HG03558 (cell line): Measurements from ENCODE around the gene FFAR3.

Experiments used
- ATAC-seq: cut with Tn5 transposase; IDR thresholded peaks from one replicate; pipeline ENCODE4 v1.9.1; 2021; ENCODE audit warnings: moderate number of reproducible peaks; ENCODE audit not compliant: unreplicated experiment; ENCODE audit errors: extremely low read depth

Gene FFAR3

GRCh38 chr19:35329323-35329722 is 28.9 kb upstream of the FFAR3 start:
- ATAC-seq, result no peak

GRCh38 chr19:35330475-35330874 is 27.8 kb upstream of the FFAR3 start:
- ATAC-seq, result peak; percentile 27

DNA sequence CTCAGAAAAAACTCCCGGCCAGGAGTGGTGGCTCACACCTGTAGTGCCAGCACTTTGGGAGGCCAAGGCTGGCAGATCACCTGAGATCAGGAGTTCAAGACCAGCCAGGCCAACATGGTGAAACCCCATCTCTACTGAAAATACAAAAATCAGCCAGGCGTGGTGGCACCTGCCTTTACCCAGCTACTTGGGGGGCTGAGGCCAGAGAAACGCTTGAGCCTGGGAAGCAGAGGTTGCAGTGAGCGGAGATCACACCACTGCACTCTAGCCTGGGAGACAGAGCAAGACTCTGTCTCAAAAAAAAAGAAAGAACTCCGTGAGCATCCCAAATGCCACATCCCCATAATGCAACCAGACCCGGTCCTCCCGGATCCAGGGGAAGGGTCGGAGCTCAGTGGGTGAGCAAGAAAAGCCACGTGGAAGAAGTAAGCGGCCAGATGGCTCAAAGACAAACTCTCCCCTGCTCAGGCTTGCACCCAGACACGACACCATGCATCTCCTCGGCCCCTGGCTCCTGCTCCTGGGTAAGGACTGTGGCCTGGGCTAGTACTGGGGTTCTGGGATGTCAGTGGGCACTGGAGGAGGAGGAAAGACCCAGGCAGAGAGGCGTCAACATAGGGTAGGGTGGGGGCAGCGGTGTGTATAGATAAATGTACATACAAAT is 26.6 kb upstream of the FFAR3 start:
- ATAC-seq, result no peak

DNA sequence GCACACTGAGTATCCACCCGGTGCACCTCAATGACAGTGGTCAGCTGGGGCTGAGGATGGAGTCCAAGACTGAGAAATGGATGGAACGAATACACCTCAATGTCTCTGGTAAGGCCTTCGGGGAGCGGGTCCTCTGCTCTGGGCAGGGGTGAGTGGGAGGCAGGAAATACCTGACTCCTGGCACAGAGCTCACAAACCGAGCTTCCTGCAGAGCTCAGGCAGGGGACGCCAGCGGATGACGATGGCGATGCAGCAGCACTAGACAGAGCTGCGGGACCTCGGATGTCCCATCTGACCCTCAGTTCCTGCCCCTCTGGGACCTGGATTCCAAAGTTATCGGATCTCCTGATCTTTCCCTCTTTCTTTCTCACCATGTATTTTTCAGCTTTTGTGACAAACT is 25.4 kb upstream of the FFAR3 start:
- no peak for ATAC-seq

DNA sequence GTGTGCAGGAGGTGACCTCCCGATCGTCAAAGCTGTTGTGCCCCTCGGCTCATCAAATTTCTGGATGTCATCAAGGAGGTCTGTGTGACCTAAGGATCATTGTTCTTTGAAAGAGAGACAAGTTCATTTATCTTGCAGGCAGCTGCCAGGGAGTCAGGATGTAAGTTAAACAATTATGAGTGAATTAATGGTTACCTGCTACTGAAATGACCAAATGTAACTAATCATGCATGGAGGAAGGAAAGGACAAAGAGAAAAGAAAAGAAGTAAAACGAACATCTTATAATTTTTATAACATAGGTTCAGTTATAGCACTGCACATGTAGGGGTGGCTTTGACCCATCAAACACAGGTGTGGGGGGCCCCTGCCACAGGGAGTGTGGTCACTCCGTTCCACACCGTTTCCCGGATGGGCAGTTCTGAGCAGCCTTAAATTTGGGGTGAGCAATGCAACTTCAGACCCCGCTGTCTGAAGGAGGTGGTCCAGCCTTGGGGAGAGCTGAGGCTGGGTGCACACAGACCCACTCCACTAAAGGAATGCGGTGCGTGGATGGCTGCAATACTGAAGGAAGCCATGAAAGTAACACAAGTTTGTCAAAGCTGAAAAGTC is 24.0 kb upstream of the FFAR3 start:
- no peak for ATAC-seq

GRCh38 chr19:35336166-35336955 is 21.9 kb upstream of the FFAR3 start:
- no peak for ATAC-seq

DNA sequence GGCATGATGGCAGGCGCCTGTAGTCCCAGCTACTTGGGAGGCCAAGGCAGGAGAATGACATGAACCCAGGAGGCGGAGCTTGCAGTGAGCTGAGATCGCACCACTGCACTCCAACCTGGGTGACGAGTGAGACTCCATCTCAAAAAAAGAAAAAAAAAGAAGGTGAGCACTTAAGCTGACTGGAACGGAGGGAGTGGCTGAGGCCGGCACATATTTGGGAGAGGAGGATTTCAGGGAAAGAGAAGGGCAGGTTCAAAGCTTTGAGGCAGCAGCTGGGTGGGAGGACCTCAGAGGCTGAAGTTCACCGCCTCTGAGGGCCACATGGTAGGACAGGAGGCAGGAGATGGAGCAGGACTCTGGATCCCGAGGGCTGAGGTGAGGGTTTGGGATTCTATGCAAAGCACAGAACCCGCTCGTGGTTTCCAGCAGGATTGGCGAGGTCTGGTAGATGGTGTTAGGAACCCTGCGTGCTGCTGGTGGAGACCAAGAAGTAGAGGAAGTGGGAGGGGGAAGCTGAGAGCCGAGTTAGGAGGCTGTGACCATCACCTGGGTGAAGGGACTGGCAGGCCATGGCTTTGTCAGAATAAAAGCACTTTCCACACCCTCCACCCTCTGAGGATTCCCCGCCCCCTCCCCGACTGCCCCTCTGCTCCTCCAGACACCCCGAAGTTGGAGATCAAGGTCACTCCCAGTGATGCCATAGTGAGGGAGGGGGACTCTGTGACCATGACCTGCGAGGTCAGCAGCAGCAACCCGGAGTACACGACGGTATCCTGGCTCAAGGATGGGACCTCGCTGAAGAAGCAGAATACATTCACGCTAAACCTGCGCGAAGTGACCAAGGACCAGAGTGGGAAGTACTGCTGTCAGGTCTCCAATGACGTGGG is 20.9 kb upstream of the FFAR3 start:
- ATAC-seq, result no peak

GRCh38 chr19:35337984-35338296 is 20.3 kb upstream of the FFAR3 start:
- no peak for ATAC-seq

- no peak for ATAC-seq
Observed at GRCh38 chr19:35340431-35340830, 17.8 kb upstream of the FFAR3 start.

DNA sequence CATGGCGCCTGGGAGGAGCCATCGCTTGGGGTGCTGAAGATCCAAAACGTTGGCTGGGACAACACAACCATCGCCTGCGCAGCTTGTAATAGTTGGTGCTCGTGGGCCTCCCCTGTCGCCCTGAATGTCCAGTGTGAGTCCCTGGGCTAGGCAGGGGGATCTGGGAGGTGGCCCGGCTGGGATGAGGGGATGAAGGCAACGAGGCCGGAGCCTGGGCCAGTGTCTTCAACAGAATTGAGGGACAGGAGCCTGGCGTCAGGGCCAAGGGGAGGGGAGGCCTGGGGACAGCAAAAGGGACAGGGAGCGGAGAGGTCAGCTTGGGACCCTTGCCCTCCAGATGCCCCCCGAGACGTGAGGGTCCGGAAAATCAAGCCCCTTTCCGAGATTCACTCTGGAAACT is 17.3 kb upstream of the FFAR3 start:
- no peak for ATAC-seq

GRCh38 chr19:35341565-35342225 is 16.6 kb upstream of the FFAR3 start:
- ATAC-seq, result no peak

GRCh38 chr19:35342430-35342829 is 15.8 kb upstream of the FFAR3 start:
- ATAC-seq, result no peak

DNA sequence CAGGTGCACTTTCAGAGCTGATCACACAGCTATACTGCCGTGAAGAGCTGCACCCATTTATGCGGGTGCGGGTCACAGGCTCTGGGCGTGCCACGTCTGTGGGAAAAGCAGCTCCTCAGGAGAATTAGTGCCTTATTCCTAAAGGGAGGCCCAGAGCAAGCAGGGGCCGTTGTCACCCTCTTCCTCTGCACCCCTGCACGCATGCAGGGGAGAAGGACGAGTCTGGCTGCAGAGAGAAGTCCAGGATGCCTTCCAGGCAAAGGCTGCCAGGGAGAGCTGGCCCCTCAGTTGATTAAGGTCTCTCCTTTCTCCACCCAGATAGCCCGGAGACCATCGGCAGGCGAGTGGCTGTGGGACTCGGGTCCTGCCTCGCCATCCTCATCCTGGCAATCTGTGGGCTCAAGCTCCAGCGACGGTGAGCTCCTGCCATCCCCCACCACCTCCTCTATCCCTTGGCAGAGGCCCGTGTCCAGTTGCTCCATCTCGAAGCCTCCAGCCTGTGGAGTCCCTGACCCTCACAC is 13.7 kb upstream of the FFAR3 start:
- ATAC-seq, result no peak

DNA sequence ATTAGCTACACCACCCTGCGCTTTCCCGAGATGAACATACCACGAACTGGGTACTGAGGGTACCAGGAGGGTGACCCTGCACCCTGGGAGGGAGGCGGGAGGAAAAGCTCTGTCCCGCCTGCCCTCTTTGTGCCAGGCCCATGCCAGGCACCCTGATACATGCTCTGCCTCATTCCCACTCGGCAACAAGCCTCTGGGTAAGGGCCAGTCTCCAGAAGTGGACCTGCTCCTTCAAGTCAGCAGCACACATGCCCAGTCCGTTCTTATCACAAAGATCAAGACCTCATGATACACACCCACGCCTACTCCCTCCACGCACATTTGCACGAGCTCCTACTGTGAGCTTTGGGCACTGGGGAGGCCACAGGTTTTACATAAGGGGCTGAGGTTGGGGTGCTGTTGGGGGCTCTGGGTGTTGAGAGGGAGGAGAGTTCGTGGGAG is 12.6 kb upstream of the FFAR3 start:
- no peak for ATAC-seq

- ATAC-seq, result no peak
Observed at GRCh38 chr19:35346193-35347052, 11.8 kb upstream of the FFAR3 start.

GRCh38 chr19:35347171-35347929 is 10.9 kb upstream of the FFAR3 start, which contains the start of gene FFAR1:
TSS of gene FFAR1 (plus strand) at chr19:35347902. CDS start at chr19:35351552, 3,650 bp downstream.
- peak; percentile 49 for ATAC-seq

- ATAC-seq, result no peak
Observed at GRCh38 chr19:35347930-35348298, 10.3 kb upstream of the FFAR3 start.

DNA sequence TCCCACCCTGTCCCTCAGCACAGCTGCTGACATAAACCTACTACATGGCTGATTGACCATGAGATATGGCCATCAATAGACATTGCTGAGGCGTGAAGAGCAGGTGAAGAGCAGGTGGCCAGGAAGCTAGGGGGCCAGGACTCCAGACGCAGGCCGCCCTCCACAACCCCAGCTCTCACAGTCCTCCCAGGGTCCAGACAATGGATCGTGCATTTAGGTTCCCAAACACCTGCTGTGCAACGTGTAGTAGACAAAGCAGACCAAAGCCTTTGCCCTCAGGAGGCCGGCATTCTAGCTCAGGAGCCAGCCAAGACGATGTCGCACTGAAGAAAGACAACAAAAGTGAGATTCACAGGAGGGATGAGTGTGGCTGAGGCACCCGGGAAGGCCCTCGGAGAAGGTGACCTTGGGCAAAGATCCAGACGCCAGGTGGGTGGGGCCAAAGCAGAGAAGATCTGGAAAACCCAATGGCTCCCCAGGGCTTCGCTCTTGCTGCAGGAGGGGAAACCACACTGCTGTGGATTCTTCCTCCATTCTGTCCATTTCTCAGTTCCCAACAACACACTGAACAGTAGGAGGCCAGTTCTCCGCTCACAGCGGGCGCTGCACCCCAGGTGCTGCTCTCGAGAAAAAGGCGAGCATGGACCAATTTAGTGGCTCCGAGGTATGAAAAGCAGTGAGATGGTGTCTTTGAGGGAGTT is 9.2 kb upstream of the FFAR3 start:
- ATAC-seq, result no peak
